HepG2 (cell line): ENCODE measurements around the gene SAXO1. TPM values are rescaled to one million over a fixed set of nuclear protein-coding genes. Genes with fewer than 3 reads are reported as not detected.

Experiments used
- ATAC-seq: fragments of 200-7000 bp; cut with Tn5 transposase; 3 replicates; pipeline ENCODE4 v1.9.1; 2020; ENCODE audit warnings: mild to moderate bottlenecking, moderate library complexity
- BruUV-seq: library from RNA; stranded (reverse); fragments of 400-500 nt; replicated peaks from 2 replicates; lab custom pipeline; 2021; lab: Mats Ljungman, UMichigan
- CTCF ChIA-PET: fragments of 300-600 bp; formaldehyde crosslinking; extraction: SDS; loops from one replicate; lab custom pipeline; 2021; ENCODE audit warnings: low total read pairs, inconsistent platforms, low intra/inter-chr PET ratio; lab: Yijun Ruan, JAX
- POLR2A ChIA-PET: fragments of 350-600 bp; sonication (Branson Sonifier 250); formaldehyde crosslinking; loops from one replicate; lab custom pipeline; 2020; ENCODE audit warnings: antibody characterized with exemption, inconsistent platforms; lab: Yijun Ruan, JAX
- DNase-seq: peaks from one replicate; pipeline ENCODE4 v3.0.0-alpha.2; 2015; ENCODE audit warnings: low spot score
- FAIRE-seq: peaks from 3 replicates; lab custom pipeline; 2011; peaks lifted over from hg19 to GRCh38; lab: Jason Lieb, UNC
- H2AFZ ChIP-seq: one replicate; pipeline ENCODE4 v1.6.1; 2011; ENCODE audit warnings: low read length, inconsistent platforms
- H3K27ac ChIP-seq: fragments of 300-600 bp; 3 replicates; pipeline ENCODE4 v1.8.0; 2011; ENCODE audit warnings: mixed run types, mild to moderate bottlenecking, mixed read lengths, low read length, inconsistent platforms; ENCODE audit not compliant: insufficient read depth; ENCODE audit errors: extremely low read length
- H3K27me3 ChIP-seq, 2 experiments: fragments of 200-600 bp in 1 of 2; 2 replicates in 1 of 2; 3 replicates in 1 of 2; pipeline versions ENCODE4 v1.6.0 to v1.8.0; 2011; ENCODE audit warnings: low read length in 2 of 2, mild to moderate bottlenecking in 2 of 2, moderate library complexity in 2 of 2, inconsistent platforms in 1 of 2; ENCODE audit not compliant: insufficient read depth in 2 of 2, control insufficient read depth in 1 of 2
- H3K36me3 ChIP-seq, 2 experiments: fragments of 200-600 bp in 1 of 2; replicated peaks in 1 of 2; 2 replicates in 1 of 2; 3 replicates in 1 of 2; pipeline versions ENCODE4 v1.5.1 to v1.8.0; 2011; ENCODE audit warnings: low read length in 2 of 2, inconsistent platforms in 1 of 2; ENCODE audit not compliant: insufficient read depth in 2 of 2, control insufficient read depth in 1 of 2
- H3K4me1 ChIP-seq: 2 replicates; pipeline ENCODE4 v1.5.1; 2012; ENCODE audit warnings: low read length, inconsistent platforms; ENCODE audit not compliant: insufficient read depth
- H3K4me2 ChIP-seq: 2 replicates; pipeline ENCODE4 v1.6.0; 2011; ENCODE audit warnings: low read depth, low read length, inconsistent platforms
- H3K4me3 ChIP-seq, 3 experiments: fragments of 200-600 bp in 1 of 3; sonication (generic), shearing (Covaris generic) in 1 of 3; replicated peaks in 1 of 3; 2 replicates each; pipeline ENCODE4 v1.5.1; 2011 to 2016; ENCODE audit warnings: low read length in 3 of 3, inconsistent platforms in 2 of 3, low read depth in 2 of 3, mild to moderate bottlenecking in 2 of 3, control low read depth in 1 of 3, mixed read lengths in 1 of 3; ENCODE audit not compliant: insufficient read depth in 1 of 3
- H3K79me2 ChIP-seq: one replicate; pipeline ENCODE4 v1.6.1; 2011; ENCODE audit warnings: low read length, inconsistent platforms; ENCODE audit not compliant: insufficient read depth
- H3K9ac ChIP-seq: 2 replicates; pipeline ENCODE4 v1.6.0; 2011; ENCODE audit warnings: mild to moderate bottlenecking, low read depth, low read length, inconsistent platforms; ENCODE audit not compliant: insufficient read depth
- H3K9me3 ChIP-seq: 2 replicates; pipeline ENCODE4 v1.5.1; 2012; ENCODE audit warnings: mild to moderate bottlenecking, low read length
- H4K20me1 ChIP-seq: 2 replicates; pipeline ENCODE4 v1.6.0; 2011; ENCODE audit warnings: inconsistent platforms, mild to moderate bottlenecking, low read length, moderate library complexity; ENCODE audit not compliant: insufficient read depth
- DPF2 ChIP-seq: sonication (generic); formaldehyde crosslinking; IDR thresholded peaks from 2 replicates; pipeline ENCODE4 v1.4.0; 2020; ENCODE audit warnings: mild to moderate bottlenecking, low read depth, missing genetic modification reagents, borderline replicate concordance
- HIC2 ChIP-seq: sonication (generic); formaldehyde crosslinking; IDR thresholded peaks from 2 replicates; pipeline ENCODE4 v1.9.0; 2022; ENCODE audit warnings: low read depth, missing genetic modification reagents
- LBX2 ChIP-seq: sonication (generic); formaldehyde crosslinking; IDR thresholded peaks from 2 replicates; pipeline ENCODE4 v1.5.0; 2020; ENCODE audit warnings: missing genetic modification reagents, mild to moderate bottlenecking, borderline replicate concordance
- NFE2 ChIP-seq: sonication (generic); formaldehyde crosslinking; IDR thresholded peaks from 2 replicates; pipeline ENCODE4 v1.4.0; 2020; ENCODE audit warnings: missing genetic modification reagents
- NR2F6 ChIP-seq, 2 experiments: IDR thresholded peaks; 2 replicates each; pipeline ENCODE4 v1.6.1; 2016; ENCODE audit warnings: antibody characterized with exemption in 1 of 2, mild to moderate bottlenecking in 1 of 2
- PAX8 ChIP-seq: sonication (generic); formaldehyde crosslinking; IDR thresholded peaks from 2 replicates; pipeline ENCODE4 v1.8.0; 2022; ENCODE audit warnings: mild to moderate bottlenecking, missing genetic modification reagents, borderline replicate concordance
- PRDM10 ChIP-seq: sonication (generic); formaldehyde crosslinking; IDR thresholded peaks from 2 replicates; pipeline ENCODE4 v1.4.0; 2020; ENCODE audit warnings: low read depth, missing genetic modification reagents
- ZFP36L1 ChIP-seq: sonication (generic); formaldehyde crosslinking; IDR thresholded peaks from 2 replicates; pipeline ENCODE4 v1.8.0; 2022; ENCODE audit warnings: mild to moderate bottlenecking, missing genetic modification reagents, moderate library complexity
- ZFP37 ChIP-seq: sonication (generic); formaldehyde crosslinking; IDR thresholded peaks from 2 replicates; pipeline ENCODE4 v1.4.0; 2020; ENCODE audit warnings: missing genetic modification reagents, borderline replicate concordance
- ZNF552 ChIP-seq: sonication (generic); formaldehyde crosslinking; IDR thresholded peaks from 2 replicates; pipeline ENCODE4 v1.9.0; 2022; ENCODE audit warnings: missing genetic modification reagents, mild to moderate bottlenecking, borderline replicate concordance
- ZNF7 ChIP-seq: IDR thresholded peaks from 2 replicates; pipeline ENCODE4 v1.6.1; 2016; ENCODE audit warnings: missing biosample characterization, missing genetic modification reagents
- ZNF720 ChIP-seq: sonication (generic); formaldehyde crosslinking; IDR thresholded peaks from 2 replicates; pipeline ENCODE4 v1.4.0; 2020; ENCODE audit warnings: missing genetic modification reagents
- WGBS: methylation state at CpG from one replicate; pipeline ENCODE4 v1.1.6; 2017; ENCODE audit warnings: low lambda C conversion rate; 5-methylcytosine and 5-hydroxymethylcytosine counted together
- in situ Hi-C: cut with HindIII; loops from 2 replicates; pipeline ENCODE4 v1.10.0; 2017; ENCODE audit warnings: low pct_unique_long_range_greater_than_20kb; ENCODE audit not compliant: extremely low pct_ligation_motif_present
- intact Hi-C: fragments of 100-400 bp; cut with micrococcal nuclease; formaldehyde crosslinking; loops from one replicate; pipeline ENCODE4 v1.10.0; 2022; ENCODE audit not compliant: unreplicated experiment
- polyA plus RNA-seq, 8 experiments: library from polyadenylated mRNA; depleted of rRNA in 3 of 8; stranded (reverse) in 7 of 8; unstranded in 1 of 8; fragments of >200 nt; fragmentation: Illumina TruSeq in 4 of 8; extraction: Trizol in 4 of 8; gene quantifications; 2 replicates each; pipeline versions ENCODE4 v1.2.1 to v1.2.3, GENCODE V29; 2011 to 2016; ENCODE audit warnings: low read depth in 4 of 8, missing spikeins in 1 of 8, mixed read lengths in 1 of 8; ENCODE audit not compliant: insufficient read depth in 1 of 8
- total RNA-seq, 5 experiments: library from RNA; depleted of rRNA; stranded (reverse); fragments of >200 nt; fragmentation: Illumina TruSeq; extraction: Trizol; gene quantifications; 2 replicates each; pipeline ENCODE4 v1.2.3, GENCODE V29; 2016; ENCODE audit warnings: low read depth in 1 of 5

Gene SAXO1
- total and polyA plus RNA-seq, 2 of the 13 experiments (the other 11 are each of a cell fraction or from before 2014, with no cell fraction given), result not detected

- no TSS peak for BruUV-seq
- no peak overlapping the region for H2AFZ ChIP-seq
- no peak for FAIRE-seq
Measured at GRCh38 chr9:18893491-18893890, 139.5 kb downstream of the SAXO1 start.

GRCh38 chr9:18893046-18893445, 140.0 kb downstream of the SAXO1 start:
- Histone ChIP-seq H3K27me3 (peaks cover 0 to 6% of the 10 kb centered on the region in 2 experiments; a peak in 1 of 5 replicates), H3K4me2 (no peak overlapping the region), H3K4me3 (no peak overlapping the region), H2AFZ (no peak overlapping the region), H3K9ac (no peak overlapping the region), H3K79me2 (no peaks in the 10 kb centered on the region), H4K20me1 (no peaks in the 10 kb centered on the region), H3K36me3 (no peaks in the 10 kb centered on the region), H3K27ac (no peak overlapping the region), H3K4me1 (no peaks in the 10 kb centered on the region), H3K9me3 (peaks cover 18% of the 10 kb centered on the region)
- in situ Hi-C loops (no loop called here), intact Hi-C loops (no loop called here)
- FAIRE-seq, result no peak
- no peak for ATAC-seq
- no TSS peak for BruUV-seq
- ChIA-PET CTCF (no interaction called here), POLR2A (no interaction called here)
- 0% methylated on average over 4 of the region's 4 CpGs for WGBS
- DNase-seq, result no peak
- TF ChIP-seq ZFP36L1 (CRISPR knock-in tag), result no peak
- TF ChIP-seq PRDM10 (CRISPR knock-in tag), result no peak
- no peak for TF ChIP-seq LBX2 (CRISPR knock-in tag)
- no peak for TF ChIP-seq DPF2
- TF ChIP-seq ZNF720 (CRISPR knock-in tag), result no peak
- no peak for TF ChIP-seq HIC2 (CRISPR knock-in tag)
- TF ChIP-seq ZNF7 (CRISPR knock-in tag), result no peak
- no peak for TF ChIP-seq NR2F6 (IDR thresholded peaks at IDR 0.05)
- TF ChIP-seq NR2F6 (CRISPR knock-in tag; IDR thresholded peaks at IDR 0.05), result no peak
- TF ChIP-seq ZNF552 (CRISPR knock-in tag), result no peak
- no peak for TF ChIP-seq ZFP37 (CRISPR knock-in tag)
- no peak for TF ChIP-seq PAX8 (CRISPR knock-in tag)

More at GRCh38 chr9:18893491-18893890, 139.5 kb downstream of the SAXO1 start:
- H4K20me1 ChIP-seq, result no peaks in the 10 kb centered on the region
- in situ Hi-C loops (no loop called here), intact Hi-C loops (no loop called here)
- ChIA-PET POLR2A (no interaction called here), CTCF (no interaction called here)
- no peak overlapping the region for H3K4me3 ChIP-seq
- peaks cover 18% of the 10 kb centered on the region for H3K9me3 ChIP-seq
- H3K4me1 ChIP-seq, result no peaks in the 10 kb centered on the region
- no peaks in the 10 kb centered on the region for H3K79me2 ChIP-seq
- H3K9ac ChIP-seq, result no peak overlapping the region
- DNase-seq (no peak), ATAC-seq (no peak)
- no peak overlapping the region for H3K27ac ChIP-seq
- 6% methylated on average over 1 of the region's 1 CpG for WGBS
- peaks cover 0 to 6% of the 10 kb centered on the region in 2 experiments; a peak in 1 of 5 replicates for H3K27me3 ChIP-seq
- H3K4me2 ChIP-seq, result no peak overlapping the region
- TF ChIP-seq NFE2 (no peak), ZNF720 (CRISPR knock-in tag) (no peak)
- H3K36me3 ChIP-seq, result no peaks in the 10 kb centered on the region
